Measurements from ENCODE around the gene CFD.
"Not testable (repeated sequence)": the region's sequence is repeated elsewhere in the genome, so short reads cannot be mapped to it uniquely, and the experiment has no call there.

The CFD gene

GRCh38 chr19:853014-853585 is 6.4 kb upstream of the CFD start:
- no peak for FAIRE-seq

DNA sequence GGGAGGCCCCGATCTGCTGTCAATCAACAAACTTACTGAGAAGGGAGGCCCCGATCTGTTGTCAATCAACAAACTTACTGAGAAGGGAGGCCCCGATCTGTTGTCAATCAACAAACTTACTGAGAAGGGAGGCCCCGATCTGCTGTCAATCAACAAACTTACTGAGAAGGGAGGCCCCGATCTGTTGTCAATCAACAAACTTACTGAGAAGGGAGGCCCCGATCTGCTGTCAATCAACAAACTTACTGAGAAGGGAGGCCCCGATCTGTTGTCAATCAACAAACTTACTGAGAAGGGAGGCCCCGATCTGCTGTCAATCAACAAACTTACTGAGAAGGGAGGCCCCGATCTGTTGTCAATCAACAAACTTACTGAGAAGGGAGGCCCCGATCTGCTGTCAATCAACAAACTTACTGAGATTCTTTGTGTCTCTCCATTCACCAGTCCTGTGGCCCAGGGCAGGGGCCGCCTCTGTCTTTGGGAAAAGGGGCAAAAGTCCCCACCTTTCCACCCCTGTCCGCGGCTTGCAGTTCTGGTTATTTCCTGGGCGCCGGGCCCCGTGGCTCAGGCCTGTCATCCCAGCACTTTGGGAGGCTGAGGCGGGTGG is 5.7 kb upstream of the CFD start:
- FAIRE-seq = not testable (repeated sequence)

- FAIRE-seq = no peak
These were observed 4.9 kb upstream of the CFD start for GRCh38 chr19:854549-854948.

DNA sequence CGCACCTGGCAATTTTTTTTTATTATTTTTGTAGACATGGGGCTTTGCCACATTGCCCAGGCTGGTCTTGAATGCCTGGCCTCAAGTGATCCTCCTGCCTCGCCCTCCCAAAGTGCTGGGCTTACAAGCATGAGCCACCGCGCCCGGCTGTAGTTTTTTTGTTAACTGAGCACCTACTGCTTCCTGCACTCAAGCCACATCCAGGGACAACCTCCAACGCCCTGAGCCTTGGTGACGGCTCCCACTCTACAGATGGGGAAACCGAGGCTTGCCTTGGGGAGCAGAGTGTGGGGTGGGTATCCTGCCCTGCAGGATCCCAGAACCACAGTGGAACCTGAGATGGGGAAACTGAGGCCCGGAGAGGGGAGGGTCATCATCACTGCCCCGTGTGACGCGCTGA is 4.3 kb upstream of the CFD start:
- no peak for FAIRE-seq

- FAIRE-seq = no peak
These were observed 3.8 kb upstream of the CFD start for GRCh38 chr19:855566-856120.

DNA sequence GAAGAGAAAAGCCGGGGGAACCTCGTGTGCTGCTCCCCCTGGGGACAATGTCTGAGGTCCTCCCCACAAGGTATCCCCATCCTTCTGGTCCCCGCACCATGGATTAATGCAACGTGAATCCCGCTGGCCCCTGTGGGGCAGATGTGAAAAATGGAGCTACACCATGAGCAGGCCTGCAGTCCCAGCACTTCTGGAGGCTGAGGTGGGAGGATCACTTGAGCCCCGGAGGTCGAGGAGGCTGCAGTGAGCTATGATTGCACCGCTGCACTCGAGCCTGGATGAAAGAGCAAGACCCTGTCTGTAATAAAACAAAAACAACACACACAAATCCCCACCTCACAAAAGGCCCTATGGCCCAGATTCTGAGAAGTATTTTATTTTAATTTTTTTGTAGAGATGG is 1.2 kb upstream of the CFD start:
- no peak for FAIRE-seq

GRCh38 chr19:861141-861755 is 1.8 kb downstream of the CFD start:
- no peak for FAIRE-seq

DNA sequence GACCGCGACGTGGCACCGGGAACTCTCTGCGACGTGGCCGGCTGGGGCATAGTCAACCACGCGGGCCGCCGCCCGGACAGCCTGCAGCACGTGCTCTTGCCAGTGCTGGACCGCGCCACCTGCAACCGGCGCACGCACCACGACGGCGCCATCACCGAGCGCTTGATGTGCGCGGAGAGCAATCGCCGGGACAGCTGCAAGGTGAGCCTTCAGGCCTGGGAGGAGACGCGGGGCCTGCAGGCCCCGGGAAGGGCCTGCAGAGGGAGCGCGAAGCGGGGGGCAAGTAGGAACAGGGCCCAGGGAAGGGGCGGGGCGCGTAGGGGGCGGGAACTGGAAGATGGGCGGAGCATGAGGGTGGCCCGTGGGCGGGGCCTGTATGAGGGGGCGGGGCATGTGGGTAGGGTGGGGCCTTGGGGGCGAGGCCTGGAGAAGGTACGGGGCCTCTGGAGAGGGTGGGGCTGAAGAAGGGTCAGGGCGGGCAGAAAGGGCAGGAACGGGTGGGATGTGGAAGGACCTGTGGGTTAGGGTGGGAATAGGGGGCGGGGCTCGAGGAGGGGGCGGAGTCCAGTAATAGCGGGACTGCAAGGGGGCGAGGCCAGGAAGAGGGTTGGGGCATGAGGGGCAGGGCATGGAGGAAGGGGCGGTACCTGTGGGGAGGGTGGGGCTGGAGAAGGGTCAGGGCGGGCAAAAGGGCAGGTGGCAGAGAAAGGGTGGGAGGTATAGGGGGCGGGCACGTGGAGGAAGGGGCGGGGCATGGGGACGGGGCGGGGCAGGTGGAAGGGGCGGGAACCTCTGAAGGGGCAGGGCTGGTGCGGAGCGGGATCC is 2.5 kb downstream of the CFD start:
- no peak for FAIRE-seq

GRCh38 chr19:862581-863314 is 3.3 kb downstream of the CFD start:
- FAIRE-seq = no peak

- FAIRE-seq = no peak
These were observed 3.8 kb downstream of the CFD start for GRCh38 chr19:863315-863620.

- FAIRE-seq = no peak
These were observed 7.4 kb downstream of the CFD start for GRCh38 chr19:866769-867300.

DNA sequence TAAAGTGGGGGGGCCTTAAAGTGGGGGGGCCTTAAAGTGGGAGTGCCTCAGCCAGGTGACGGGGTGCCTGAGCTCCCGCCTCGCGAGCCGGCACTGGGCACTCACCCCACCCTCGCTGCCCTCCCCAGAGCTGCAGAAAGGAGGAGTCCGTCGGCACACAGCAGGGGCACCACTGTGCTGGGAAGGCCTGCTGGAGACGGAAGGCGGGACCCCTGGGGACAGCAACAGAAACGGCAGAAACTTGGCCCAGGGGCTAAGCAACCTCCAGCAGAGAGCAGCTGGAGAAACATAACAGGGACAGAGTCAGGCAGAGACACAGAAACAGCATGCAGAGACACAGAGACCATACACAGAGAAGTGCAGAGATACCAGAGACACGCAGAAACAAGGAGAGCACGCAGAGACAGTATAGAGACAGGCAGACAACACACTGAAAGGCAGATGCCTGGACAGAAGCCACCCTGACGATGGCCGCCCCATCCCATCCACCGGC is 7.9 kb downstream of the CFD start:
- no peak for FAIRE-seq

DNA sequence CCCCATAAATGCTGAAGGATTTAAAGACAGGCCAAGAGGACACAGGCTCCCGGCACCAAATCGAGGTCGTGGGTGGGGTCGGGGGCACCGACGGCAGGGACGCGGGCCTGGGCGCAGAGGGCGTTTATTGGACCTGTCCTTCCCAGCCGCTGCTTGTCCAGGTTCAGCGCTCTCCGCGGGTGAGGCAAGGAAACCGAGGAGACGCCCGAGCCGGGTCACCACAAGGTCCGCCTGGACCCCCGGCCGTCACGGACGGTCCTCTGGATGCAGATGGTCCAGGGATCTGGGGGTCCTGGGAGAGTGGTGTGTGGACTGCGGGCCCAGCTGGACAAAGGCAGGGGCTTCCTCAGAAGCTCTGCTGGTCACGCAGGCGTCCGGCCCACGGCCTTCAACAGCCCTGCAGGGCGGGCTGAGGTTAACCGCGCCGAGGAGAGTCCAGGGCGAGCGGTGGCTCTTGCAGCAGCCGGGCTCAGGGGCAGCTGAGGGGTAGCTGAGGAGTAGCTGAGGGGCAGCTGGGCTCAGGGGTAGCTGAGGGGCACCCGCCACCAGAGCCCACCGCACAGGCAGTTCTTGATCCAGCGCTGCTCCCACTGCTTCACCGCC is 8.5 kb downstream of the CFD start:
- no peak for FAIRE-seq

- FAIRE-seq = no peak
These were observed 9.2 kb downstream of the CFD start for GRCh38 chr19:868458-869244.

DNA sequence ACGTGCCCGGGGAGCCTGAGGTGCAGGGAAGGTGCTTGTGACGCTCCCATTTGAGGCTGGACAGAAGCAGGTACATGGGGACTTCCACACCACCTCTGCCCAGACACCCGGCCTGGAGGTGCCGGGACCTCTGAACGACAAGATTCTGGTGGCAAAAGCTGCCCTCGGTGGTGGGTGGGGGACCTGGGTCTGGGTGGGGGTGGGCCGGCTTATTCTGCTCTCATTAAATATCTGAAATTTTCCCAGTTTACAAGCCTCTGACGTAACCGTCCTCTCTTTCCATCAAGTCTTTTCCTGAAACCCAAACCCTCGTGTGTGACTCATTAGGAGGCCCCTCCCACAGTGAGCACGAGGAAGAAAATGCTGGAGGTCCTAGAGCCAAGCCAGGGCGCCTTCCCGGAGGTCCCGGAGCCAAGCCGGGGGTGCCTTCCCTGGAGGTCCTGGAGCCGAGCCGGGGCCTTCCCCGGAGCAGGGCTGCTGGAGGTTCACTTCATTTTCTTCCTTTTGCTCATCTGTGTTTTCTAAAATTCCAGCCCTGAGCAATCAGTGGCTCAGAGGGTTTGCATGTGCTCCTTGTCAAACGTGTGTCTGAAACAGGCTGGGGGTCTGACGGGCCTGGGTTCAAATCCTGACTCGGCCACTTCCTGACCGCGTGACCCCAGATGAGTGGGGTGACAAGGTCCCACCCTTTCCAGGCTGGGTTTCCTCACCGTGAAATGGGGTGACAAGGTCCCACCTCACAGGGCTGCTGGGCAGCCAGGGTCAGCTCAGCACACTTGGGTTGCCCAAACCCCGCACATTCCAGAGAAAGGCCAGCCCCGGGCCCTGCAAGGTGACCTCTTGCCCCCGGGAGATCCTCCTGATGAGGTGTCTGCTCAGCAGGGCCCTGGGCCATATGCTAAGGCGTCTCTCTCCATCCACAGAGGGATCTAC is 10.0 kb downstream of the CFD start:
- no peak for FAIRE-seq

GRCh38 chr19:870314-870713 is 10.8 kb downstream of the CFD start:
- FAIRE-seq = no peak

DNA sequence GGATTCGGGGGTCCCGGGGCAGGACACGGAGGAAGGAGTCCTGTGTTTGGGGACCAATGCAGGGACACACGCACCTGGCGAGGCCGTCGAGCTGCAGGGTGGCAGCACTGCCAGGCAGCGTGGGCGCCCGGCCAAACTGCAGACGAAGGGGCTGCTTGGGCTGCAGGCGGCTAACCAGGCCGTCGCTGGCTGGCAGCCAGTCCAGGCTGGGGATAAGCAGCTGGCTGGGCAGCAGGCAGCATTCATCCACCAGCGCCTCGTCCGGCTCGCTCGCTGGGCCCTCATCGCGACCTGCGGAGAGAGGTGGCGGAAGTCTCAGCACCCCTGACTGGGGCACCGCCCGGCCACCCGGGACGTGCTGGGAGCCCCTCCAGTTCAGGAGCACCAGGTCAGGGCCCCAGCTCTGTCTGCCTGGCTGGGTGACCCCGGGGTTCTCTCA is 11.5 kb downstream of the CFD start:
- FAIRE-seq = no peak

GRCh38 chr19:871446-872265 is 12.2 kb downstream of the CFD start:
- no peak for FAIRE-seq

All from islet of Langerhans (tissue), 1 donor.